Heart left ventricle (tissue), 13 donors: Measurements from ENCODE around the gene MRM1.

ENCODE experiments used
- POLR2A ChIP-seq, 2 donors: fragments of 450-650 bp; IDR thresholded peaks; one replicate each; pipeline ENCODE4 v1.6.1; 2017; ENCODE audit warnings: antibody characterized with exemption in 2 of 2, mild to moderate bottlenecking in 2 of 2, moderate library complexity in 2 of 2
- TF ChIP-seq, protein P1 (sequence below), 12 donors: fragments of 200-600 bp; sonication (generic) in 4 of 12; IDR thresholded peaks; one replicate each; pipeline versions ENCODE4 v1.5.0 to v1.8.0; 2018 to 2022; ENCODE audit warnings: antibody characterized with exemption in 12 of 12, mild to moderate bottlenecking in 5 of 12
- donor health status: ischemic (EF 13 %, LVEDD 7.1; RV severe dilation, severe dysfunction).
- donor health status: DM: no; HTN: yes; CAD: no.
- donor health status: DM: no; HTN: no; CAD: no.
- donor health status: ischemic (EF 25% LVEDD 6.9; RV normal size, moderate dysfunction).
- donor health status: ischemic (EF 25% LVEDD 5.7; RV mildly dilated, moderate dysfunction).
- donor health status: ischemic (EF 35%, LVEDD 5.7; RV mildly dilated, moderate dysfunction).
- donor health status: nonischemic (EF 11% LVEDD 7.7; RV severe dilation, severe dysfunction).
- donor health status: DM: yes; HTN: yes; CAD: no.
- donor health status: PGD.
- donor health status: ischemic (EF 29% LVEDD 5.4; RV normal size, mild dysfunction).
- donor health status: nonischemic (EF 23%, LVEDD 6.1; RV moderate dilation, normal function).

DNA sequence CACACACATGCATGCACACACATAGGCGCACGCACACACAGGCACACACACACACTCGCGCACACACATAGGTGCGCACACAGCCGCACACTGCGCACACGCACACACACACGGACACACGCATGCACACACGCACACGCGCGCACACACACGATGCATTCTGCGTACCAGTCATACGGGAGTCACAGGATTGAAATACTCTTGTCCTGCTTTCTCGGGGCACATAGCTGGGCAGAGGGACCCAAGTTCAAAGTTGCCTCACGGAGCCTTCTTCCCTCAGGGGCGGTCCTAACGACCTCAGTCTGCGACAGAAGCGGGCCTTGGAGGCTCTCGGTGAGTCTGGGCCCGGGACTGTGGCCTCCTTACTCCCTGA, 56.0 kb downstream of the MRM1 start:
- TF ChIP-seq, protein P1, sequence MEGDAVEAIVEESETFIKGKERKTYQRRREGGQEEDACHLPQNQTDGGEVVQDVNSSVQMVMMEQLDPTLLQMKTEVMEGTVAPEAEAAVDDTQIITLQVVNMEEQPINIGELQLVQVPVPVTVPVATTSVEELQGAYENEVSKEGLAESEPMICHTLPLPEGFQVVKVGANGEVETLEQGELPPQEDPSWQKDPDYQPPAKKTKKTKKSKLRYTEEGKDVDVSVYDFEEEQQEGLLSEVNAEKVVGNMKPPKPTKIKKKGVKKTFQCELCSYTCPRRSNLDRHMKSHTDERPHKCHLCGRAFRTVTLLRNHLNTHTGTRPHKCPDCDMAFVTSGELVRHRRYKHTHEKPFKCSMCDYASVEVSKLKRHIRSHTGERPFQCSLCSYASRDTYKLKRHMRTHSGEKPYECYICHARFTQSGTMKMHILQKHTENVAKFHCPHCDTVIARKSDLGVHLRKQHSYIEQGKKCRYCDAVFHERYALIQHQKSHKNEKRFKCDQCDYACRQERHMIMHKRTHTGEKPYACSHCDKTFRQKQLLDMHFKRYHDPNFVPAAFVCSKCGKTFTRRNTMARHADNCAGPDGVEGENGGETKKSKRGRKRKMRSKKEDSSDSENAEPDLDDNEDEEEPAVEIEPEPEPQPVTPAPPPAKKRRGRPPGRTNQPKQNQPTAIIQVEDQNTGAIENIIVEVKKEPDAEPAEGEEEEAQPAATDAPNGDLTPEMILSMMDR (IDR thresholded peaks at IDR 0.05): no peak
- TF ChIP-seq POLR2A (IDR thresholded peaks at IDR 0.05): no peak
